Measurements from ENCODE around the gene AMER2. TPM values are rescaled to one million over a fixed set of nuclear protein-coding genes. Genes with fewer than 3 reads are reported as not detected.
"Not testable (repeated sequence)": the region's sequence is repeated elsewhere in the genome, so short reads cannot be mapped to it uniquely, and the experiment has no call there.

Gene AMER2
- total RNA-seq, 1 donor = not detected

DNA sequence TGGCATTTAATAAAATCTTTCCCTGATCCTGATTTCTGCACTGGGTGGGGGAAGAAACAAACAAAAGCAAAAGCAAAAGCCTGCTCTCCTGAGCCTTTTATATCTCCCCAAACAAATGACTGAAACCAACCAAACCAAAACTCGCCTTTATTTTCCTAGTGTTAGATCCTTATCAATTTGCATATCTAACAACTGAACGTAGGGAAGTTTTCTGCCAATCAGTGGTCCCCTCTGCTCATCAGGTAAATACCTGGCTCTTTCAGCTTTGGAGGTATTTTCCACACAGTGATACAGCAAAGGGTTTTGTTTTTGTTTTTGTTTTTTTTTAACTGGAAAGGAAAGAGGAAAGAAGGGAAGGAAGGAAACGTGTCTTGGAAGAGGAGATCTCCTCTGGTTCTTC lies 3.3 kb downstream of the AMER2 start:
- peaks cover 42% of the 10 kb centered on the region for H3K27me3 ChIP-seq (ENCODE audit: insufficient read depth, low read length)
- TF ChIP-seq, protein P1, sequence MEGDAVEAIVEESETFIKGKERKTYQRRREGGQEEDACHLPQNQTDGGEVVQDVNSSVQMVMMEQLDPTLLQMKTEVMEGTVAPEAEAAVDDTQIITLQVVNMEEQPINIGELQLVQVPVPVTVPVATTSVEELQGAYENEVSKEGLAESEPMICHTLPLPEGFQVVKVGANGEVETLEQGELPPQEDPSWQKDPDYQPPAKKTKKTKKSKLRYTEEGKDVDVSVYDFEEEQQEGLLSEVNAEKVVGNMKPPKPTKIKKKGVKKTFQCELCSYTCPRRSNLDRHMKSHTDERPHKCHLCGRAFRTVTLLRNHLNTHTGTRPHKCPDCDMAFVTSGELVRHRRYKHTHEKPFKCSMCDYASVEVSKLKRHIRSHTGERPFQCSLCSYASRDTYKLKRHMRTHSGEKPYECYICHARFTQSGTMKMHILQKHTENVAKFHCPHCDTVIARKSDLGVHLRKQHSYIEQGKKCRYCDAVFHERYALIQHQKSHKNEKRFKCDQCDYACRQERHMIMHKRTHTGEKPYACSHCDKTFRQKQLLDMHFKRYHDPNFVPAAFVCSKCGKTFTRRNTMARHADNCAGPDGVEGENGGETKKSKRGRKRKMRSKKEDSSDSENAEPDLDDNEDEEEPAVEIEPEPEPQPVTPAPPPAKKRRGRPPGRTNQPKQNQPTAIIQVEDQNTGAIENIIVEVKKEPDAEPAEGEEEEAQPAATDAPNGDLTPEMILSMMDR (IDR thresholded peaks at IDR 0.05; ENCODE audit: extremely low read depth, low read depth, low read length) = no peak
- H3K79me2 ChIP-seq (ENCODE audit: insufficient read depth, low read length) = no peaks in the 10 kb centered on the region
- H2AFZ ChIP-seq (ENCODE audit: low read length) = no peak overlapping the region
- H3K36me3 ChIP-seq (ENCODE audit: insufficient read depth, low read length) = no peaks in the 10 kb centered on the region
- H3K4me2 ChIP-seq (ENCODE audit: insufficient read depth, low read length) = no peak overlapping the region
- H3K4me3 ChIP-seq (ENCODE audit: insufficient read depth, low read length) = no peak overlapping the region
- H3K27ac ChIP-seq (ENCODE audit: low read depth, low read length) = no peak overlapping the region
- H3K4me1 ChIP-seq (ENCODE audit: insufficient read depth, low read length) = no peaks in the 10 kb centered on the region
- H4K20me1 ChIP-seq (ENCODE audit: insufficient read depth, low read length) = no peaks in the 10 kb centered on the region
- DNase-seq (ENCODE audit: insufficient read length, low spot score, missing footprints) = no peak
- no peaks in the 10 kb centered on the region for H3K9me3 ChIP-seq (ENCODE audit: low read depth, low read length)

DNA sequence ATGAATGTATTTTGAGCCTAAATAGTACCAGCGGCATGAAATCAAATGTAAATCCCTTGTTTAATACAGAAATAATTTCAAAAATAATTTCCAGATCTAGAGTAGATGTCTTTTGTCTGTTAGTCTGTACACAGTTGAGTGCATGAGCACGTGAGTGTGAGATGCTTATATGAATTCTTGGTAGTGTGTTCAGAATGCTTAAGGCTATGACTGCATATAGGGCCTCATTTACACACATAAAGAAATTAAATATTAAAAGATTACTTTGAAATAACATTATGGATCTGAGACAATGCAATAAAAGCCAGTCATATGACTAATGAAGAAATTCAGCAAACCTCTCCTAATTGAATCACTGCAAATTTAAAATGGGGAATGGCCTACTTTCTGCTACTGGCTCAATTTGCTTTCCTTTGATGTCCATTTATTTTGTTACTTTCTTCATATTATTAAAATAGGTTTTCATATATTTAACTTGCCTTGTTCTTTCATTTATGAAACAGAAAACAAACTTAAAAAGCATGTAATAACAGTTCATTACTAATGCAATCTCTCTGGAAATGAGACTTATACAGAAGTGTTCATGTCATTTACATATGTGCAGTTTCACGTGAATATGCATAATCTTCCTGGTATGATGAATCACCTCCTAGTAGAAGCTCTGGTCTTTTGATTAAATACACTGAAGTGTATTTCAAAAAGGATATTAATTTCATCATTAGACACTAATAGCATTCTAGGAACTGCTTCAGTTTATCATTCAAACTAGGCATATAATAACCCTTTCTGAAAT lies 4.5 kb downstream of the AMER2 start:
- Histone ChIP-seq H3K27me3 (ENCODE audit: insufficient read depth, low read length) (peaks cover 32% of the 10 kb centered on the region), H3K36me3 (ENCODE audit: insufficient read depth, low read length) (no peaks in the 10 kb centered on the region), H3K4me1 (ENCODE audit: insufficient read depth, low read length) (no peaks in the 10 kb centered on the region), H3K4me3 (ENCODE audit: insufficient read depth, low read length) (no peak overlapping the region), H4K20me1 (ENCODE audit: insufficient read depth, low read length) (no peaks in the 10 kb centered on the region), H3K9me3 (ENCODE audit: low read depth, low read length) (no peaks in the 10 kb centered on the region), H3K79me2 (ENCODE audit: insufficient read depth, low read length) (no peaks in the 10 kb centered on the region), H2AFZ (ENCODE audit: low read length) (no peak overlapping the region), H3K27ac (ENCODE audit: low read depth, low read length) (no peak overlapping the region), H3K4me2 (ENCODE audit: insufficient read depth, low read length) (no peak overlapping the region)
- DNase-seq (ENCODE audit: insufficient read length, low spot score, missing footprints) = no peak
- TF ChIP-seq, protein P1 (IDR thresholded peaks at IDR 0.05; ENCODE audit: extremely low read depth, low read depth, low read length) = no peak

DNA sequence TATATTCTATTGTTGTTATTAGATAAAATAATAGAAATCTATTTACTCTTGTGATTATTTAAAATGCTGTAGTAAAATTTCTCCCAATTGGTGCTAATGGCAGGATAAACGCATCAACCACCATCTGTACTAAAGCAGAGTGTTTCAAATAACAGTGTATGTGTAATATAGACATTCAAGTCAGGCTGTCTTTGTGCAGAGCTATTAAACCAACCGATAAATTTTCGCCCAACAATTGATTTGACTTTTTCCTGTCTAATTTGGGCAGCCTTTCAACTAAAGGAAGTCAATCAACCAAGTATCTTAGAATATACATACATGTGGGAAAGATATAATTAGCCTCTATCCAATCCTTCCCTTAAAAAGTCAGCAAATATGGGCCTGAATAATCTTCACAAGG lies 5.8 kb downstream of the AMER2 start:
- no peaks in the 10 kb centered on the region for H4K20me1 ChIP-seq (ENCODE audit: insufficient read depth, low read length)
- DNase-seq (ENCODE audit: insufficient read length, low spot score, missing footprints) = no peak
- H3K4me1 ChIP-seq (ENCODE audit: insufficient read depth, low read length) = no peaks in the 10 kb centered on the region
- H3K9me3 ChIP-seq (ENCODE audit: low read depth, low read length) = no peaks in the 10 kb centered on the region
- no peaks in the 10 kb centered on the region for H3K79me2 ChIP-seq (ENCODE audit: insufficient read depth, low read length)
- H3K36me3 ChIP-seq (ENCODE audit: insufficient read depth, low read length) = no peaks in the 10 kb centered on the region
- no peak overlapping the region for H3K4me2 ChIP-seq (ENCODE audit: insufficient read depth, low read length)
- H3K4me3 ChIP-seq (ENCODE audit: insufficient read depth, low read length) = no peak overlapping the region
- H2AFZ ChIP-seq (ENCODE audit: low read length) = no peak overlapping the region
- TF ChIP-seq, protein P1 (IDR thresholded peaks at IDR 0.05; ENCODE audit: extremely low read depth, low read depth, low read length) = no peak
- H3K27ac ChIP-seq (ENCODE audit: low read depth, low read length) = no peak overlapping the region
- peaks cover 19% of the 10 kb centered on the region for H3K27me3 ChIP-seq (ENCODE audit: insufficient read depth, low read length)

DNA sequence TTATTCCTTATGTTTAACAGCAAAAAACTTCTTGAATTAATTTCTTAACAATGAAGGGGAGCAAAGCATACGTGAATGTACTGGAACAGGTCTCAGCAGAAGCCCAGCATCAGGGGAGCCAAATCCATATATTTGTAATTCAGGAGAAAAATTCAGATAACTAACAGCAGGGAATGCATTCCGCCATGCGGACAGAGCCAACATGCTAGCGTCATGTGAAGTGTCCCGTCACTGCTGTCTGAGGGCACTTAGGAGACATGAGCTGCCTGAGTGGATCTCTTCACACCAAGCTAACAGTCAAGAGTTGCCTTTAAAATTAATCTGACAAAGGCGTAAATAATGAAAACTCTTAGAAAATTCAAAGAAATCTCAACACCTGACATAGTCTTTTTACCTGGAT lies 6.4 kb downstream of the AMER2 start:
- Histone ChIP-seq H3K36me3 (ENCODE audit: insufficient read depth, low read length) (no peaks in the 10 kb centered on the region), H3K4me2 (ENCODE audit: insufficient read depth, low read length) (no peak overlapping the region), H3K79me2 (ENCODE audit: insufficient read depth, low read length) (no peaks in the 10 kb centered on the region), H3K4me1 (ENCODE audit: insufficient read depth, low read length) (no peaks in the 10 kb centered on the region), H3K27ac (ENCODE audit: low read depth, low read length) (no peak overlapping the region), H4K20me1 (ENCODE audit: insufficient read depth, low read length) (no peaks in the 10 kb centered on the region), H3K9me3 (ENCODE audit: low read depth, low read length) (no peaks in the 10 kb centered on the region), H2AFZ (ENCODE audit: low read length) (no peak overlapping the region), H3K4me3 (ENCODE audit: insufficient read depth, low read length) (no peak overlapping the region), H3K27me3 (ENCODE audit: insufficient read depth, low read length) (peaks cover 16% of the 10 kb centered on the region)
- no peak for DNase-seq (ENCODE audit: insufficient read length, low spot score, missing footprints)
- TF ChIP-seq, protein P1 (IDR thresholded peaks at IDR 0.05; ENCODE audit: extremely low read depth, low read depth, low read length) = no peak

DNA sequence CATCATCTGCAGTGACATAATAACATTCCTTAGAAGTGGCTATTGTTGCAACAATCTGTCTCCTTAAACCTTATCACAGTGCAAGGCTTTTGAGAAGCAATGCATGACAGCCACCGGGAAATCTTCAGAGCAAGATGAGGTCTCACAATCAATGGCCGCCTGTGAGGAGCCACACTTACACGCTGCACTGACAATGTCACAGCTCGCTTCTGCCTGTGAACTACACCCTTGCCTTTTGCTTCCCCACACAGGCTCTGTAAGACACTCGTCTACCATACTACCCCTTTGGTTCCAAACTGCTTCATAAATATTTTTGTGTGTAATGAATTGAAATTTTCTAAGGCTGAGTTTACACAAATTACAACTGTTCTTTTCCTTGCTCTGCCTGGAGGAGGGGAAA lies 6.9 kb downstream of the AMER2 start:
- DNase-seq (ENCODE audit: insufficient read length, low spot score, missing footprints); H3K27ac ChIP-seq (ENCODE audit: low read depth, low read length); H3K79me2 ChIP-seq (ENCODE audit: insufficient read depth, low read length); H3K9me3 ChIP-seq (ENCODE audit: low read depth, low read length); H3K4me3 ChIP-seq (ENCODE audit: insufficient read depth, low read length); H3K4me2 ChIP-seq (ENCODE audit: insufficient read depth, low read length); H4K20me1 ChIP-seq (ENCODE audit: insufficient read depth, low read length); H3K36me3 ChIP-seq (ENCODE audit: insufficient read depth, low read length); H3K4me1 ChIP-seq (ENCODE audit: insufficient read depth, low read length); H2AFZ ChIP-seq (ENCODE audit: low read length): not testable (repeated sequence)
- peaks cover 11% of the 10 kb centered on the region for H3K27me3 ChIP-seq (ENCODE audit: insufficient read depth, low read length)
